Upper lobe of left lung (tissue), 4 donors: ENCODE results near the gene GFOD2.

ENCODE experiments used
- EP300 ChIP-seq, 4 donors: sonication (generic); formaldehyde crosslinking; IDR thresholded peaks; one replicate each; pipeline ENCODE4 v1.5.1; 2017; ENCODE audit warnings: antibody characterized with exemption in 4 of 4, control low read depth in 2 of 4
- POLR2A ChIP-seq, 4 donors: fragments of 450-650 bp; IDR thresholded peaks; one replicate each; pipeline ENCODE4 v1.5.1; 2016 to 2017; ENCODE audit warnings: antibody characterized with exemption in 4 of 4, mild to moderate bottlenecking in 2 of 4
- TF ChIP-seq, protein P1 (sequence below), 6 experiments: fragments of 450-650 bp in 4 of 6; fragments of 200-600 bp in 2 of 6; sonication (generic) in 2 of 6; IDR thresholded peaks; one replicate each; pipeline ENCODE4 v1.5.1; 2016 to 2019; ENCODE audit warnings: antibody characterized with exemption in 6 of 6

DNA sequence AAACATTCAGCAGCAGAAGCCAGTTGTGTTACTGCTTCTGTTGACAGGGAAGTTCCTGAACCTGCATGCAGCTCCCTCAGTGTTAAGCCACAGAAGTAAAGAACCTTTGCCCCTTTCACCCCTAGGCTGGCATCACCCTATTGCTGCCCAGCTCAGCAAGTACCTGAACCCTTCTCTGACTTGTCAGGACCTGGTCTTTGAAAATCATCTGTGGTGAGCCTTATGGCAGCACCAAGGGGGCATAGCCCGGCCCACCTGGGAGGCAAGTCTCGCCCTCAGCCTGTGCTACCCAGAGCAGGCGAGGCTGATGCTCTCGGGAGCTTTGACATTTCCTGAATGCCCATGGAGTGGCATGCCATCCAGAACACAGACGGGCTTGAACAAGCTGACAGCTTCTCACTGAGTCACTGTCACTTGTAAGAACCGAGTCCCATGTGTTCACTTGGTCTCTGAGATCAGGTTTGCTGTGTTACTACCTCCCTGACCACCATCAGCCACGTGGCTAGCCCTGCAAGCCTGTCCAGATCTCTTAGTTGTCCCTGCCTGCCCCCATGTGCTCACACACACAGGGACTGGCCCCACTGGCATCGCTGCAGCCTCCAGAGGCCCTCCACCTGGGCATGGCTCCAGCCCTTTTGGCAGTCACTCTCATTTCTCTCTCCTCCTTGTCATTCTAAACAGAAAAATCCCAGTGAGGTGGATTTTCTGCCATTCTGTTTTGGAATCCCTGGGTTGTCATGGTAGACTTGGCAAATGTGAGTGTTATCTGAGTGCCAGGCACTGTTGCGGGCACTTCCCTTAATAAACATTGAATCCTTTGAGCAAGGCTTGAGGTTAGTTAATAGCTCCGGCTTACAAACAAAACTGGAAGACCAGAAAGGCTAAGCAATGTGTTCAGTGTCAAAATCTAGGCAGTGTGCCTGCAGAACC is 77.1 kb downstream of the GFOD2 start:
- TF ChIP-seq, protein P1, sequence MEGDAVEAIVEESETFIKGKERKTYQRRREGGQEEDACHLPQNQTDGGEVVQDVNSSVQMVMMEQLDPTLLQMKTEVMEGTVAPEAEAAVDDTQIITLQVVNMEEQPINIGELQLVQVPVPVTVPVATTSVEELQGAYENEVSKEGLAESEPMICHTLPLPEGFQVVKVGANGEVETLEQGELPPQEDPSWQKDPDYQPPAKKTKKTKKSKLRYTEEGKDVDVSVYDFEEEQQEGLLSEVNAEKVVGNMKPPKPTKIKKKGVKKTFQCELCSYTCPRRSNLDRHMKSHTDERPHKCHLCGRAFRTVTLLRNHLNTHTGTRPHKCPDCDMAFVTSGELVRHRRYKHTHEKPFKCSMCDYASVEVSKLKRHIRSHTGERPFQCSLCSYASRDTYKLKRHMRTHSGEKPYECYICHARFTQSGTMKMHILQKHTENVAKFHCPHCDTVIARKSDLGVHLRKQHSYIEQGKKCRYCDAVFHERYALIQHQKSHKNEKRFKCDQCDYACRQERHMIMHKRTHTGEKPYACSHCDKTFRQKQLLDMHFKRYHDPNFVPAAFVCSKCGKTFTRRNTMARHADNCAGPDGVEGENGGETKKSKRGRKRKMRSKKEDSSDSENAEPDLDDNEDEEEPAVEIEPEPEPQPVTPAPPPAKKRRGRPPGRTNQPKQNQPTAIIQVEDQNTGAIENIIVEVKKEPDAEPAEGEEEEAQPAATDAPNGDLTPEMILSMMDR (IDR thresholded peaks at IDR 0.05), result no peak
- TF ChIP-seq EP300 (IDR thresholded peaks at IDR 0.05), result no peak
- TF ChIP-seq POLR2A (IDR thresholded peaks at IDR 0.05), result no peak
